AG10803 (cell line): ENCODE results near the gene SEC24D.

Source experiments
- DNase-seq: peaks from one replicate; pipeline ENCODE4 v3.0.0; 2010; ENCODE audit warnings: low read depth
- H3K4me3 ChIP-seq: 2 replicates; pipeline ENCODE4 v1.5.1; 2011; ENCODE audit warnings: mild to moderate bottlenecking, low read length, control low read depth
- CTCF ChIP-seq: conservative IDR thresholded peaks from 2 replicates; pipeline ENCODE4 v1.5.1; 2011; ENCODE audit warnings: mild to moderate bottlenecking, low read length, control low read depth, inconsistent platforms

SEC24D gene

GRCh38 chr4:118749347-118749988, 86.5 kb downstream of the SEC24D start:
- H3K4me3 ChIP-seq = no peak overlapping the region
- no peak for TF ChIP-seq CTCF
- DNase-seq = no peak

GRCh38 chr4:118746251-118746919, 89.5 kb downstream of the SEC24D start:
- no peak for TF ChIP-seq CTCF
- H3K4me3 ChIP-seq = no peak overlapping the region
- DNase-seq = no peak

GRCh38 chr4:118745357-118745756, 90.6 kb downstream of the SEC24D start:
- no peak overlapping the region for H3K4me3 ChIP-seq
- no peak for TF ChIP-seq CTCF
- peak; percentile 54 for DNase-seq

GRCh38 chr4:118743867-118744266, 92.1 kb downstream of the SEC24D start:
- no peak for TF ChIP-seq CTCF

GRCh38 chr4:118742050-118742449, 93.9 kb downstream of the SEC24D start:
- TF ChIP-seq CTCF = no peak
- no peak overlapping the region for H3K4me3 ChIP-seq
- DNase-seq = peak; percentile 36

More at GRCh38 chr4:118743867-118744266, 92.1 kb downstream of the SEC24D start:
- peak; percentile 49 for DNase-seq
- no peak overlapping the region for H3K4me3 ChIP-seq

- peak; percentile 54 for DNase-seq
- no peak for TF ChIP-seq CTCF
- H3K4me3 ChIP-seq = no peak overlapping the region
Observed at GRCh38 chr4:118741301-118741855, 94.5 kb downstream of the SEC24D start.

- TF ChIP-seq CTCF = peak; percentile 46
- DNase-seq = peak; percentile 43
- no peak overlapping the region for H3K4me3 ChIP-seq
Observed at GRCh38 chr4:118740869-118741268, 95.1 kb downstream of the SEC24D start.
